ENCODE measurements around the gene NDC1. TPM values are rescaled to one million over a fixed set of nuclear protein-coding genes. Genes with fewer than 3 reads are reported as not detected.
A peak's percentile ranks its signal among the peaks of the same experiment; 100 is the strongest.

The NDC1 gene
- total and polyA plus RNA-seq, 12 donors: 2.0 to 8.0 (median 5.7) TPM

DNA sequence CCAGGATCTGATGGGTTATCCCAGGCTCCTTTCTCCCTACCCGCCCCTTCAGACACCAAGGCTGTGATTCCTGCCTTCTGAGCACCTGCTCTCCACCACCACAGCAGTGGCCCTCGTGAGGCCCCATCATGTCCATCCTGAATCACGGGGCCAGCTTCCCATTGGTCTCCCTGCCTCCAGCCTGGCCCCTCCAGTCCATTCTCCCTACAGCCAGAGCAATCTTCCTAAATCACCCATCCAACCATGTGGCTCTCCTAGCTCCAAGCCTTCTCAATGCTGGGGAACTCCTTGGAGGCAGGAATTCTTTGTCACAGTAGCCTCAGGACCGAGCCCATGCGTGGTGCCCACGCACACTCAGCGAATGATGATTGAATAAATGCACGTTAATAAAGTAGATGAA is 90.3 kb downstream of the NDC1 start:
- DNase-seq (no peak), ATAC-seq (no peak)
- no peak overlapping the region for H3K27ac ChIP-seq
- H3K4me1 ChIP-seq: no peaks in the 10 kb centered on the region
- WGBS, 2 donors: 89 to 90% methylated on average over 8 of the region's 8 CpGs
- H3K36me3 ChIP-seq: no peaks in the 10 kb centered on the region
- TF ChIP-seq, protein P1, sequence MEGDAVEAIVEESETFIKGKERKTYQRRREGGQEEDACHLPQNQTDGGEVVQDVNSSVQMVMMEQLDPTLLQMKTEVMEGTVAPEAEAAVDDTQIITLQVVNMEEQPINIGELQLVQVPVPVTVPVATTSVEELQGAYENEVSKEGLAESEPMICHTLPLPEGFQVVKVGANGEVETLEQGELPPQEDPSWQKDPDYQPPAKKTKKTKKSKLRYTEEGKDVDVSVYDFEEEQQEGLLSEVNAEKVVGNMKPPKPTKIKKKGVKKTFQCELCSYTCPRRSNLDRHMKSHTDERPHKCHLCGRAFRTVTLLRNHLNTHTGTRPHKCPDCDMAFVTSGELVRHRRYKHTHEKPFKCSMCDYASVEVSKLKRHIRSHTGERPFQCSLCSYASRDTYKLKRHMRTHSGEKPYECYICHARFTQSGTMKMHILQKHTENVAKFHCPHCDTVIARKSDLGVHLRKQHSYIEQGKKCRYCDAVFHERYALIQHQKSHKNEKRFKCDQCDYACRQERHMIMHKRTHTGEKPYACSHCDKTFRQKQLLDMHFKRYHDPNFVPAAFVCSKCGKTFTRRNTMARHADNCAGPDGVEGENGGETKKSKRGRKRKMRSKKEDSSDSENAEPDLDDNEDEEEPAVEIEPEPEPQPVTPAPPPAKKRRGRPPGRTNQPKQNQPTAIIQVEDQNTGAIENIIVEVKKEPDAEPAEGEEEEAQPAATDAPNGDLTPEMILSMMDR (IDR thresholded peaks at IDR 0.05): no peak
- H3K4me3 ChIP-seq: no peak overlapping the region
- intact Hi-C loops (cut with DNase I): no loop called here
- peaks cover 0 to under 1% (median 0%) of the 10 kb centered on the region in 11 donors for H3K9me3 ChIP-seq
- H3K27me3 ChIP-seq: peaks cover 0 to 26% (median 13%) of the 10 kb centered on the region in 7 donors

DNA sequence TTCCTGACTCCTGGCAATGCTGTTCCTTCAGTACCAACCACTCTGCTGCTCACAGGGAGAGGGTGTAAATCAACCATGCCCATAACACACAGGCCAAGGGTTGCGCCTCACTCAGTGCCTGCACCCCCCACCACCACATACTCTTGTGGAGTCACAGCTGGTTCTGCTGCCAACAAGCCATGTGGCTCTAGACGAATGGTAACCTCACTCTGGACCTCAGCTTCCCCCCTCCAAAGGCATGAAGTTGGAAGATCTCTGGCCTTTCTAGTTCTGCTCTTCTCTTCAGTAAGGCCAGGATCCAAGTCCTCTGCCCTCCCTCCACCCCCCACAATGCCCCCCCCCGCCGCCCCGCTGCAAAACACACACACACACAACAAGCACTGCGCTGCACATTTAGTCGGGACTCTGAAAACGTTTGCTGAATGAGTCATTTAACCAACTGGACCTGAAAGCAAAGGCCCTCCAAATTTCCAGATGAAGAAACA is 97.4 kb downstream of the NDC1 start:
- TF ChIP-seq, protein P1 (IDR thresholded peaks at IDR 0.05): no peak
- DNase-seq: no peak
- Histone ChIP-seq H3K27me3 (peaks cover 0 to 85% (median 77%) of the 10 kb centered on the region in 7 donors), H3K4me3 (no peak overlapping the region), H3K9me3 (peaks cover 0 to 4% (median 0%) of the 10 kb centered on the region in 11 donors), H3K4me1 (peaks cover 7 to 19% (median 18%) of the 10 kb centered on the region in 9 donors), H3K36me3 (no peaks in the 10 kb centered on the region), H3K27ac (no peak overlapping the region)
- 87 to 91% methylated on average over 8 of the region's 8 CpGs for WGBS, 2 donors
- ATAC-seq: no peak
- intact Hi-C loops (cut with DNase I): no loop called here

GRCh38 chr1:53739109-53739681 is 98.9 kb downstream of the NDC1 start, which contains the start of gene GLIS1:
Gene GLIS1 (minus strand): TSS chr1:53739164. CDS start chr1:53738064, 1,100 bp downstream.
- Histone ChIP-seq H3K36me3 (no peaks in the 10 kb centered on the region), H3K4me3 (peak within 1 kb of the TSS; percentile 50 to 76 (median 65)), H3K27ac (peak within 1 kb of the TSS in 2 of 10 donors; percentile 28 to 53), H3K4me1 (peaks cover 7 to 19% (median 18%) of the 10 kb centered on the region in 9 donors), H3K27me3 (peaks cover 0 to 95% (median 70%) of the 10 kb centered on the region in 7 donors), H3K9me3 (peaks cover 0 to 4% (median 0%) of the 10 kb centered on the region in 11 donors)
- ATAC-seq (peak; percentile 96 to 99 (median 97)), DNase-seq (peak; percentile 80 to 86)
- TF ChIP-seq, protein P1 (IDR thresholded peaks at IDR 0.05): no peak
- WGBS, 2 donors: 0 to 1% methylated on average over 48 to 73 of the region's 73 CpGs
- intact Hi-C loops (cut with DNase I): no loop called here

DNA sequence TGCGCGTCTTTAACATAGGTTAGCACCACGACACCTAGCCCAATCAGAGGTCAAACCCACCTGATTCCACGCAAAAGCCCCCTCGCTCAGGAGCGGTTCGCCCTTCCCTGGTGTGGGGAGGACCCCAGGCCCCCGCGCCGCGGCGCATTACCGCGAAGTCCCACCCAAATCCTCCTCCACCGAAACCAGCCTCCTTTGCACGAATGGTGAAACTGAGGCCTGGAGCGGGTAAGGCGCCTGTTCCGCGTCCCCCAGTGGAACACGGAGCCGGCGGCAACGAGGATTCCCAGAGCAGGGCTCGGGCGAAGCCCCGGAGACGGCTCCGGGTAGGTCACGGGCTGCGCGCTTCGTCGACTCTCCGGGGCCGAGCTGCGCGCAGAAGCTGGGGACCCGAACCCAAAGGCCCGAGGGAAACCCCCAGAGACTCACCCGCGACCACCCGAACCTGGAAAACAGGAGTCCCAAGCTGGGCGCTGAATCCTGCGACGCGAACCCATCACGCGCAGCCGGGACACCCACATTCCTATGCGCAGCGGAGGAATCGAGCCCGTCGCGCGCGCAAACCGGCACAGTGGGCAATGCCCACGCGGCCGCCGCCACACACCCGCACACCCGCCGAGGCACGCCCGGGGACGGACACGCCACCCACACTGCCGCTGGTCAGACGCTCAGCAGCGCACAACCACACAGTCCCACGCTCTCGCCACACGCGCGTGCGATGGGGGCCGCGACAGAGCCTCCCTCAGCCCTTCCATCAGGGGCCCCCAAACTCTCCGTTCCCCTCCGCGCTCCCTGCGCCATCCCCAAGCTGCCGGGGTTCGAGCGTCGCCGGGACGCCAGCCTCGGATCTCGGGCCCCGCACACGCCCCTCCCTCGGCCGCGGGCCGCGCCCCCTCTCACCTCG is 99.6 kb downstream of the NDC1 start:
- ATAC-seq (peak in 4 of 8 donors; percentile 8 to 27 (median 18)), DNase-seq (peak; percentile 5 to 13)
- Histone ChIP-seq H3K4me3 (peak overlapping the region; percentile 50 to 76 (median 65)), H3K27ac (no peak overlapping the region), H3K4me1 (peaks cover 7 to 19% (median 18%) of the 10 kb centered on the region in 9 donors), H3K36me3 (no peaks in the 10 kb centered on the region), H3K9me3 (peaks cover 0 to 4% (median 0%) of the 10 kb centered on the region in 11 donors), H3K27me3 (peaks cover 0 to 92% (median 71%) of the 10 kb centered on the region in 7 donors)
- intact Hi-C loops (cut with DNase I): no loop called here
- TF ChIP-seq, protein P1 (IDR thresholded peaks at IDR 0.05): no peak
- 1% methylated on average over 94 to 101 of the region's 101 CpGs for WGBS, 2 donors

All from heart right ventricle (tissue), 16 donors.